Neutrophil (primary cell): ENCODE results near the gene BRWD1.

Experiments
- H3K27ac ChIP-seq: fragments of 200-600 bp; sonication (generic); 2 replicates; pipeline ENCODE4 v1.5.1; 2016; ENCODE audit warnings: mild to moderate bottlenecking, moderate library complexity
- H3K27me3 ChIP-seq: fragments of 200-600 bp; sonication (generic); 2 replicates; pipeline ENCODE4 v1.6.0; 2016; ENCODE audit warnings: mild to moderate bottlenecking
- H3K36me3 ChIP-seq: fragments of 200-600 bp; sonication (generic); 2 replicates; pipeline ENCODE4 v1.5.1; 2017
- H3K4me1 ChIP-seq, 2 experiments: fragments of 200-600 bp in 1 of 2; sonication (generic) in 1 of 2; 1 replicate in 1 of 2; 2 replicates in 1 of 2; pipeline versions ENCODE4 v1.5.1 to v1.6.1; 2013 to 2016; ENCODE audit warnings: low read depth in 1 of 2, low read length in 1 of 2, mild to moderate bottlenecking in 1 of 2, moderate library complexity in 1 of 2; ENCODE audit not compliant: control insufficient read depth in 1 of 2, insufficient read depth in 1 of 2
- H3K4me3 ChIP-seq, 2 experiments: fragments of 200-600 bp in 1 of 2; sonication (generic) in 1 of 2; 1 replicate in 1 of 2; 2 replicates in 1 of 2; pipeline ENCODE4 v1.5.1; 2013 to 2016; ENCODE audit warnings: low read depth in 1 of 2, low read length in 1 of 2, mild to moderate bottlenecking in 1 of 2, moderate library complexity in 1 of 2
- H3K9me3 ChIP-seq: fragments of 200-600 bp; sonication (generic); 2 replicates; pipeline ENCODE4 v1.5.1; 2016
- CTCF ChIP-seq: fragments of 200-600 bp; sonication (generic); IDR thresholded peaks from 2 replicates; pipeline ENCODE4 v1.5.1; 2016; ENCODE audit warnings: antibody characterized with exemption

Gene BRWD1

GRCh38 chr21:39326607-39327307 is 13.3 kb upstream of the BRWD1 start:
- no peaks in the 10 kb centered on the region for H3K9me3 ChIP-seq
- no peak for TF ChIP-seq CTCF
- no peak overlapping the region for H3K4me3 ChIP-seq
- H3K27me3 ChIP-seq = no peaks in the 10 kb centered on the region
- H3K27ac ChIP-seq = no peak overlapping the region
- H3K36me3 ChIP-seq = no peaks in the 10 kb centered on the region
- H3K4me1 ChIP-seq = no peaks in the 10 kb centered on the region

DNA sequence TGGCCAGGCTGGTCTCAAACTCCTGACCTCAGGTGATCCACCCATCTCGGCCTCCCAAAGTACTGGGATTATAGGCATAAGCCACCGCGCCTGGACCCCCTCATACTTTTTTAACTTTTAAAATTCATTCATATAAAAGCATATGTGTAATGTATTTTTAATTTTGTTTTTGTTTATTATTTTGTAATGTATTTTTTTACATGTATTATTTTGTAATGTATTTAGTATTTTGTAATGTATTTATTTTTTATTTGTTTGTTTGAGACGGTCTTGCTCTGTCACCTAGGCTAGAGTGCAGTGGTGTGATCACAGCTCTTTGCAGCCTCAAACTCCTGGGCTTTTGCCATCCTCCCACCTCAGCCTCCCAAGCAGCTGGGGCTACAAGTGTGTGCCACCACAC is 12.0 kb upstream of the BRWD1 start:
- TF ChIP-seq CTCF = no peak
- Histone ChIP-seq H3K27me3 (no peaks in the 10 kb centered on the region), H3K9me3 (no peaks in the 10 kb centered on the region), H3K4me3 (no peak overlapping the region), H3K27ac (no peak overlapping the region), H3K36me3 (no peaks in the 10 kb centered on the region), H3K4me1 (no peaks in the 10 kb centered on the region)

GRCh38 chr21:39321424-39321823 is 8.0 kb upstream of the BRWD1 start:
- Histone ChIP-seq H3K9me3 (no peaks in the 10 kb centered on the region), H3K4me3 (no peak overlapping the region), H3K27ac (no peak overlapping the region), H3K4me1 (peaks cover 0 to 6% of the 10 kb centered on the region in 2 experiments), H3K36me3 (no peaks in the 10 kb centered on the region), H3K27me3 (no peaks in the 10 kb centered on the region)
- TF ChIP-seq CTCF = no peak

GRCh38 chr21:39319814-39320332 is 6.4 kb upstream of the BRWD1 start:
- Histone ChIP-seq H3K27me3 (no peaks in the 10 kb centered on the region), H3K36me3 (no peaks in the 10 kb centered on the region), H3K4me1 (peaks cover 0 to 6% of the 10 kb centered on the region in 2 experiments), H3K27ac (no peak overlapping the region), H3K4me3 (no peak overlapping the region), H3K9me3 (no peaks in the 10 kb centered on the region)
- TF ChIP-seq CTCF = no peak

GRCh38 chr21:39319251-39319756 is 5.9 kb upstream of the BRWD1 start:
- no peak for TF ChIP-seq CTCF
- Histone ChIP-seq H3K4me3 (no peak overlapping the region), H3K4me1 (peaks cover 5 to 10% of the 10 kb centered on the region in 2 experiments), H3K36me3 (no peaks in the 10 kb centered on the region), H3K27ac (no peak overlapping the region), H3K9me3 (no peaks in the 10 kb centered on the region), H3K27me3 (no peaks in the 10 kb centered on the region)
